SK-N-SH (cell line): ENCODE measurements around the gene SPATA6. TPM values are rescaled to one million over a fixed set of nuclear protein-coding genes. Genes with fewer than 3 reads are reported as not detected.

ENCODE experiments used
- CTCF ChIA-PET: fragments of 300-600, 350-600 bp; formaldehyde crosslinking; extraction: SDS; loops from one replicate; lab custom pipeline; 2021; lab: Yijun Ruan, JAX
- POLR2A ChIA-PET: fragments of 350-600 bp; sonication (Branson Sonifier 250); formaldehyde crosslinking; extraction: SDS; loops from one replicate; lab custom pipeline; 2020; ENCODE audit warnings: antibody characterized with exemption, inconsistent platforms; lab: Yijun Ruan, JAX
- DNase-seq: peaks from one replicate; pipeline ENCODE4 v3.0.0; 2012
- H2AFZ ChIP-seq: fragments of 200-600 bp; sonication (generic); 2 replicates; pipeline ENCODE4 v1.8.1; 2016; ENCODE audit warnings: antibody characterized with exemption, mild to moderate bottlenecking, low read depth
- H3F3A ChIP-seq: fragments of 200-600 bp; sonication (generic); replicated peaks from 2 replicates; pipeline ENCODE3; 2016; ENCODE audit warnings: antibody characterized with exemption, mild to moderate bottlenecking; ENCODE audit not compliant: insufficient read depth
- H3K27ac ChIP-seq, 2 experiments: fragments of 200-500 bp in 1 of 2; fragments of 200-600 bp in 1 of 2; sonication (Bioruptor generic) in 1 of 2; sonication (generic), shearing (Covaris generic) in 1 of 2; 2 replicates each; pipeline versions ENCODE4 v1.5.1 to v1.6.1; 2014 to 2016; ENCODE audit warnings: low read depth in 2 of 2, inconsistent platforms in 1 of 2, low read length in 1 of 2, mild to moderate bottlenecking in 1 of 2, mixed read lengths in 1 of 2
- H3K27me3 ChIP-seq: fragments of 200-600 bp; sonication (generic), shearing (Covaris generic); 2 replicates; pipeline ENCODE4 v1.6.1; 2016; ENCODE audit warnings: mixed run types; ENCODE audit not compliant: insufficient read depth
- H3K36me3 ChIP-seq, 2 experiments: fragments of 200-500 bp in 1 of 2; fragments of 200-600 bp in 1 of 2; sonication (Bioruptor generic) in 1 of 2; sonication (generic) in 1 of 2; replicated peaks in 1 of 2; 2 replicates each; pipeline versions ENCODE3 to v1.5.1; 2014 to 2016; ENCODE audit warnings: low read length in 1 of 2, mild to moderate bottlenecking in 1 of 2; ENCODE audit not compliant: insufficient read depth in 2 of 2, control insufficient read depth in 1 of 2
- H3K4me1 ChIP-seq, 2 experiments: fragments of 200-500 bp in 1 of 2; fragments of 200-600 bp in 1 of 2; sonication (Bioruptor generic) in 1 of 2; sonication (generic), shearing (Covaris generic) in 1 of 2; 2 replicates each; pipeline versions ENCODE4 v1.5.1 to v1.6.1; 2014 to 2016; ENCODE audit warnings: low read depth in 1 of 2, low read length in 1 of 2, mixed run types in 1 of 2; ENCODE audit not compliant: insufficient read depth in 2 of 2, control insufficient read depth in 1 of 2
- H3K4me2 ChIP-seq: fragments of 200-600 bp; sonication (generic), shearing (Covaris generic); 2 replicates; pipeline ENCODE4 v1.6.1; 2017; ENCODE audit warnings: mixed run types
- H3K4me3 ChIP-seq, 2 experiments: fragments of 200-500 bp in 1 of 2; fragments of 200-600 bp in 1 of 2; sonication (Bioruptor generic) in 1 of 2; sonication (generic), shearing (Covaris generic) in 1 of 2; 2 replicates each; pipeline versions ENCODE4 v1.5.1 to v1.8.1; 2014 to 2016; ENCODE audit warnings: low read depth in 2 of 2, inconsistent platforms in 1 of 2, low read length in 1 of 2, mild to moderate bottlenecking in 1 of 2, mixed read lengths in 1 of 2, moderate library complexity in 1 of 2
- H3K79me2 ChIP-seq: fragments of 200-600 bp; sonication (generic); 2 replicates; pipeline ENCODE4 v1.8.1; 2017; ENCODE audit warnings: mild to moderate bottlenecking; ENCODE audit not compliant: insufficient read depth
- H3K9ac ChIP-seq: fragments of 200-600 bp; sonication (generic); 2 replicates; pipeline ENCODE4 v1.6.1; 2017; ENCODE audit warnings: mixed run types
- H3K9me2 ChIP-seq: fragments of 200-600 bp; sonication (generic); 2 replicates; pipeline ENCODE4 v1.6.1; 2017; ENCODE audit warnings: mixed run types
- H3K9me3 ChIP-seq: fragments of 200-600 bp; sonication (generic); 2 replicates; pipeline ENCODE4 v1.6.1; 2017; ENCODE audit warnings: mixed run types, mild to moderate bottlenecking, moderate library complexity
- H4K20me1 ChIP-seq: fragments of 200-600 bp; sonication (generic); 2 replicates; pipeline ENCODE4 v1.6.1; 2017; ENCODE audit warnings: mild to moderate bottlenecking, mixed run types; ENCODE audit not compliant: insufficient read depth
- CHD2 ChIP-seq: fragments of 150-350 bp; IDR thresholded peaks from 2 replicates; pipeline ENCODE4 v1.6.1; 2018; ENCODE audit warnings: low read length; ENCODE audit not compliant: partially characterized antibody
- EZH2phosphoT487 ChIP-seq: fragments of 200-600 bp; sonication (generic); IDR thresholded peaks from 2 replicates; pipeline ENCODE4 v1.6.1; 2017; ENCODE audit warnings: low read depth, mixed run types, mild to moderate bottlenecking, antibody characterized with exemption, moderate library complexity, borderline replicate concordance
- GATA2 ChIP-seq: sonication (generic); formaldehyde crosslinking; IDR thresholded peaks from 2 replicates; pipeline ENCODE4 v1.5.0; 2020; ENCODE audit warnings: mild to moderate bottlenecking, missing genetic modification reagents
- MEF2A ChIP-seq: IDR thresholded peaks from 2 replicates; pipeline ENCODE4 v1.4.0; 2012; ENCODE audit warnings: low read depth, borderline replicate concordance
- NRF1 ChIP-seq: IDR thresholded peaks from 2 replicates; pipeline ENCODE4 v1.6.1; 2012; ENCODE audit warnings: low read depth, mild to moderate bottlenecking, low read length
- TCF12 ChIP-seq: IDR thresholded peaks from 2 replicates; pipeline ENCODE4 v1.4.0; 2012
- WGBS: methylation state at CpG from one replicate; pipeline ENCODE4 v1.1.6; 2017; ENCODE audit warnings: low lambda C conversion rate; 5-methylcytosine and 5-hydroxymethylcytosine counted together
- polyA plus RNA-seq, 3 experiments: library from polyadenylated mRNA; depleted of rRNA; stranded (reverse); fragments of >200 nt; gene quantifications; 2 replicates each; pipeline ENCODE4 v1.2.3, GENCODE V29; 2012
- TF ChIP-seq, protein P1 (sequence below): IDR thresholded peaks from 2 replicates; pipeline ENCODE4 v1.6.1; 2012; ENCODE audit warnings: mild to moderate bottlenecking, low read depth, low read length, moderate library complexity
- TF ChIP-seq, protein P2 (sequence below): fragments of 150-350 bp; IDR thresholded peaks from 2 replicates; pipeline ENCODE4 v1.6.1; 2016; ENCODE audit warnings: mild to moderate bottlenecking, low read depth, low read length
- TF ChIP-seq, protein P3 (sequence below): fragments of 150-350 bp; IDR thresholded peaks from 2 replicates; pipeline ENCODE4 v1.6.1; 2017; ENCODE audit warnings: antibody characterized with exemption, low read length, low read depth, borderline replicate concordance
- TF ChIP-seq, protein P4 (sequence below): IDR thresholded peaks from 2 replicates; pipeline ENCODE4 v1.4.0; 2012; ENCODE audit warnings: low read depth, borderline replicate concordance

Gene SPATA6
- polyA plus RNA-seq, 1 of the 3 experiments (the other 2 are of a cell fraction): 2.4 TPM

DNA sequence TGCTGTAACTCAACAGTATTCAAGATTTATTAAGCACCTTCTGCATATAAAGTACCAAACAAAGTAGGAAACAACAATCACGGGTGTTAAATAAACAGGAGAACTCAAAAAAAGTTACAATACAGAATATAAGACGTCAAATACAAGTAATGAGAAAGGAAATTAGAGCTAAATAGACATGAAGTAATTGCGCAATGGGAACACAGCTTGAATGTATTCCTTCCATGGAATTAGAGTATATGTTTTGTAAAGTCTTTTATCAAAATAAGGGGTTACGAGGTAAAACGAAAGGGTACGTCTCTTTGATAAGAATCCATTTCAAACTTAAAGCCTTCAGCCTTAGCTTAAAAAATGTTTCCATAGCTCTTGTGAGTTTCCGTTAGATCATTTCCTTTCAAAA is 109.1 kb downstream of the SPATA6 start:
- Histone ChIP-seq H3F3A (no peaks in the 10 kb centered on the region), H3K79me2 (no peaks in the 10 kb centered on the region), H4K20me1 (no peaks in the 10 kb centered on the region), H3K36me3 (no peaks in the 10 kb centered on the region), H3K4me3 (no peak overlapping the region), H3K27me3 (no peaks in the 10 kb centered on the region), H3K9ac (no peak overlapping the region), H3K9me2 (no peaks in the 10 kb centered on the region), H3K4me1 (no peaks in the 10 kb centered on the region), H2AFZ (no peak overlapping the region), H3K4me2 (no peak overlapping the region), H3K27ac (no peak overlapping the region), H3K9me3 (no peaks in the 10 kb centered on the region)
- WGBS: 75% methylated on average over 7 of the region's 7 CpGs
- no peak for DNase-seq
- ChIA-PET CTCF (interaction anchor here (0.5 kb wide), 1 partner anchor 135 kb away, joined by 3 read pairs; no protein-coding TSS in a partner anchor), POLR2A (no interaction called here)
- TF ChIP-seq, protein P1, sequence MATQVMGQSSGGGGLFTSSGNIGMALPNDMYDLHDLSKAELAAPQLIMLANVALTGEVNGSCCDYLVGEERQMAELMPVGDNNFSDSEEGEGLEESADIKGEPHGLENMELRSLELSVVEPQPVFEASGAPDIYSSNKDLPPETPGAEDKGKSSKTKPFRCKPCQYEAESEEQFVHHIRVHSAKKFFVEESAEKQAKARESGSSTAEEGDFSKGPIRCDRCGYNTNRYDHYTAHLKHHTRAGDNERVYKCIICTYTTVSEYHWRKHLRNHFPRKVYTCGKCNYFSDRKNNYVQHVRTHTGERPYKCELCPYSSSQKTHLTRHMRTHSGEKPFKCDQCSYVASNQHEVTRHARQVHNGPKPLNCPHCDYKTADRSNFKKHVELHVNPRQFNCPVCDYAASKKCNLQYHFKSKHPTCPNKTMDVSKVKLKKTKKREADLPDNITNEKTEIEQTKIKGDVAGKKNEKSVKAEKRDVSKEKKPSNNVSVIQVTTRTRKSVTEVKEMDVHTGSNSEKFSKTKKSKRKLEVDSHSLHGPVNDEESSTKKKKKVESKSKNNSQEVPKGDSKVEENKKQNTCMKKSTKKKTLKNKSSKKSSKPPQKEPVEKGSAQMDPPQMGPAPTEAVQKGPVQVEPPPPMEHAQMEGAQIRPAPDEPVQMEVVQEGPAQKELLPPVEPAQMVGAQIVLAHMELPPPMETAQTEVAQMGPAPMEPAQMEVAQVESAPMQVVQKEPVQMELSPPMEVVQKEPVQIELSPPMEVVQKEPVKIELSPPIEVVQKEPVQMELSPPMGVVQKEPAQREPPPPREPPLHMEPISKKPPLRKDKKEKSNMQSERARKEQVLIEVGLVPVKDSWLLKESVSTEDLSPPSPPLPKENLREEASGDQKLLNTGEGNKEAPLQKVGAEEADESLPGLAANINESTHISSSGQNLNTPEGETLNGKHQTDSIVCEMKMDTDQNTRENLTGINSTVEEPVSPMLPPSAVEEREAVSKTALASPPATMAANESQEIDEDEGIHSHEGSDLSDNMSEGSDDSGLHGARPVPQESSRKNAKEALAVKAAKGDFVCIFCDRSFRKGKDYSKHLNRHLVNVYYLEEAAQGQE: no peak
- TF ChIP-seq GATA2 (CRISPR knock-in tag): no peak
- TF ChIP-seq, protein P2, sequence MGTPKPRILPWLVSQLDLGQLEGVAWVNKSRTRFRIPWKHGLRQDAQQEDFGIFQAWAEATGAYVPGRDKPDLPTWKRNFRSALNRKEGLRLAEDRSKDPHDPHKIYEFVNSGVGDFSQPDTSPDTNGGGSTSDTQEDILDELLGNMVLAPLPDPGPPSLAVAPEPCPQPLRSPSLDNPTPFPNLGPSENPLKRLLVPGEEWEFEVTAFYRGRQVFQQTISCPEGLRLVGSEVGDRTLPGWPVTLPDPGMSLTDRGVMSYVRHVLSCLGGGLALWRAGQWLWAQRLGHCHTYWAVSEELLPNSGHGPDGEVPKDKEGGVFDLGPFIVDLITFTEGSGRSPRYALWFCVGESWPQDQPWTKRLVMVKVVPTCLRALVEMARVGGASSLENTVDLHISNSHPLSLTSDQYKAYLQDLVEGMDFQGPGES: no peak
- TF ChIP-seq, protein P3, sequence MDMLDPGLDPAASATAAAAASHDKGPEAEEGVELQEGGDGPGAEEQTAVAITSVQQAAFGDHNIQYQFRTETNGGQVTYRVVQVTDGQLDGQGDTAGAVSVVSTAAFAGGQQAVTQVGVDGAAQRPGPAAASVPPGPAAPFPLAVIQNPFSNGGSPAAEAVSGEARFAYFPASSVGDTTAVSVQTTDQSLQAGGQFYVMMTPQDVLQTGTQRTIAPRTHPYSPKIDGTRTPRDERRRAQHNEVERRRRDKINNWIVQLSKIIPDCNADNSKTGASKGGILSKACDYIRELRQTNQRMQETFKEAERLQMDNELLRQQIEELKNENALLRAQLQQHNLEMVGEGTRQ: no peak
- TF ChIP-seq NRF1: no peak
- no peak for TF ChIP-seq TCF12
- TF ChIP-seq MEF2A: no peak
- TF ChIP-seq, protein P4, sequence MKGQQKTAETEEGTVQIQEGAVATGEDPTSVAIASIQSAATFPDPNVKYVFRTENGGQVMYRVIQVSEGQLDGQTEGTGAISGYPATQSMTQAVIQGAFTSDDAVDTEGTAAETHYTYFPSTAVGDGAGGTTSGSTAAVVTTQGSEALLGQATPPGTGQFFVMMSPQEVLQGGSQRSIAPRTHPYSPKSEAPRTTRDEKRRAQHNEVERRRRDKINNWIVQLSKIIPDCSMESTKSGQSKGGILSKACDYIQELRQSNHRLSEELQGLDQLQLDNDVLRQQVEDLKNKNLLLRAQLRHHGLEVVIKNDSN: no peak
- no peak for TF ChIP-seq EZH2phosphoT487
- no peak for TF ChIP-seq CHD2
